ENCODE data around the gene FTO.

The FTO gene

GRCh38 chr16:54094641-54095040, 390.7 kb downstream of the FTO start:
- no peak for TF ChIP-seq CTCF (IDR thresholded peaks at IDR 0.05)
- Histone ChIP-seq H3K36me3 (no peaks in the 10 kb centered on the region), H3K9me3 (no peaks in the 10 kb centered on the region), H3K4me3 (ENCODE audit: low read depth in 1 of 2, low read length in 1 of 2) (no peak overlapping the region), H3K4me1 (ENCODE audit: control insufficient read depth in 1 of 2, insufficient read depth in 1 of 2, low read depth in 1 of 2, low read length in 1 of 2) (no peaks in the 10 kb centered on the region), H3K27me3 (no peaks in the 10 kb centered on the region), H3K27ac (no peak overlapping the region)

- H3K9me3 ChIP-seq, result no peaks in the 10 kb centered on the region
- no peak for TF ChIP-seq CTCF (IDR thresholded peaks at IDR 0.05)
- H3K36me3 ChIP-seq, result no peaks in the 10 kb centered on the region
- no peak overlapping the region for H3K27ac ChIP-seq
- H3K4me3 ChIP-seq (ENCODE audit: low read depth in 1 of 2, low read length in 1 of 2), result no peak overlapping the region
- no peaks in the 10 kb centered on the region for H3K4me1 ChIP-seq (ENCODE audit: control insufficient read depth in 1 of 2, insufficient read depth in 1 of 2, low read depth in 1 of 2, low read length in 1 of 2)
- H3K27me3 ChIP-seq, result no peaks in the 10 kb centered on the region
Observed at GRCh38 chr16:54096607-54097006, 392.7 kb downstream of the FTO start.

GRCh38 chr16:54097774-54098173, 393.8 kb downstream of the FTO start:
- H3K27me3 ChIP-seq, result no peaks in the 10 kb centered on the region
- H3K4me3 ChIP-seq (ENCODE audit: low read depth in 1 of 2, low read length in 1 of 2), result no peak overlapping the region
- no peaks in the 10 kb centered on the region for H3K9me3 ChIP-seq
- no peak for TF ChIP-seq CTCF (IDR thresholded peaks at IDR 0.05)
- H3K36me3 ChIP-seq, result no peaks in the 10 kb centered on the region
- no peaks in the 10 kb centered on the region for H3K4me1 ChIP-seq (ENCODE audit: control insufficient read depth in 1 of 2, insufficient read depth in 1 of 2, low read depth in 1 of 2, low read length in 1 of 2)
- no peak overlapping the region for H3K27ac ChIP-seq

GRCh38 chr16:54098247-54098646, 394.3 kb downstream of the FTO start:
- Histone ChIP-seq H3K27ac (no peak overlapping the region), H3K27me3 (no peaks in the 10 kb centered on the region), H3K4me1 (ENCODE audit: control insufficient read depth in 1 of 2, insufficient read depth in 1 of 2, low read depth in 1 of 2, low read length in 1 of 2) (no peaks in the 10 kb centered on the region), H3K9me3 (no peaks in the 10 kb centered on the region), H3K4me3 (ENCODE audit: low read depth in 1 of 2, low read length in 1 of 2) (no peak overlapping the region), H3K36me3 (no peaks in the 10 kb centered on the region)
- no peak for TF ChIP-seq CTCF (IDR thresholded peaks at IDR 0.05)

GRCh38 chr16:54099627-54100026, 395.7 kb downstream of the FTO start:
- no peak overlapping the region for H3K4me3 ChIP-seq (ENCODE audit: low read depth in 1 of 2, low read length in 1 of 2)
- no peaks in the 10 kb centered on the region for H3K27me3 ChIP-seq
- H3K9me3 ChIP-seq, result no peaks in the 10 kb centered on the region
- no peak overlapping the region for H3K27ac ChIP-seq
- no peaks in the 10 kb centered on the region for H3K4me1 ChIP-seq (ENCODE audit: control insufficient read depth in 1 of 2, insufficient read depth in 1 of 2, low read depth in 1 of 2, low read length in 1 of 2)
- TF ChIP-seq CTCF (IDR thresholded peaks at IDR 0.05), result no peak
- H3K36me3 ChIP-seq, result no peaks in the 10 kb centered on the region

All from neutrophil (primary cell).